HepG2 (cell line): ENCODE data around the gene GATAD2B. TPM values are rescaled to one million over a fixed set of nuclear protein-coding genes. Genes with fewer than 3 reads are reported as not detected.

Experiments
- ATAC-seq: fragments of 200-7000 bp; cut with Tn5 transposase; 3 replicates; pipeline ENCODE4 v1.9.1; 2020; ENCODE audit warnings: mild to moderate bottlenecking, moderate library complexity
- BruUV-seq: library from RNA; stranded (reverse); fragments of 400-500 nt; replicated peaks from 2 replicates; lab custom pipeline; 2021; lab: Mats Ljungman, UMichigan
- CTCF ChIA-PET: fragments of 300-600 bp; formaldehyde crosslinking; extraction: SDS; loops from one replicate; lab custom pipeline; 2021; ENCODE audit warnings: low total read pairs, inconsistent platforms, low intra/inter-chr PET ratio; lab: Yijun Ruan, JAX
- POLR2A ChIA-PET: fragments of 350-600 bp; sonication (Branson Sonifier 250); formaldehyde crosslinking; loops from one replicate; lab custom pipeline; 2020; ENCODE audit warnings: antibody characterized with exemption, inconsistent platforms; lab: Yijun Ruan, JAX
- DNase-seq: peaks from one replicate; pipeline ENCODE4 v3.0.0-alpha.2; 2015; ENCODE audit warnings: low spot score
- FAIRE-seq: peaks from 3 replicates; lab custom pipeline; 2011; peaks lifted over from hg19 to GRCh38; lab: Jason Lieb, UNC
- H2AFZ ChIP-seq: one replicate; pipeline ENCODE4 v1.6.1; 2011; ENCODE audit warnings: low read length, inconsistent platforms
- H3K27ac ChIP-seq: fragments of 300-600 bp; 3 replicates; pipeline ENCODE4 v1.8.0; 2011; ENCODE audit warnings: mixed run types, mild to moderate bottlenecking, mixed read lengths, low read length, inconsistent platforms; ENCODE audit not compliant: insufficient read depth; ENCODE audit errors: extremely low read length
- H3K27me3 ChIP-seq, 2 experiments: fragments of 200-600 bp in 1 of 2; 2 replicates in 1 of 2; 3 replicates in 1 of 2; pipeline versions ENCODE4 v1.6.0 to v1.8.0; 2011; ENCODE audit warnings: low read length in 2 of 2, mild to moderate bottlenecking in 2 of 2, moderate library complexity in 2 of 2, inconsistent platforms in 1 of 2; ENCODE audit not compliant: insufficient read depth in 2 of 2, control insufficient read depth in 1 of 2
- H3K36me3 ChIP-seq, 2 experiments: fragments of 200-600 bp in 1 of 2; replicated peaks in 1 of 2; 2 replicates in 1 of 2; 3 replicates in 1 of 2; pipeline versions ENCODE4 v1.5.1 to v1.8.0; 2011; ENCODE audit warnings: low read length in 2 of 2, inconsistent platforms in 1 of 2; ENCODE audit not compliant: insufficient read depth in 2 of 2, control insufficient read depth in 1 of 2
- H3K4me1 ChIP-seq: 2 replicates; pipeline ENCODE4 v1.5.1; 2012; ENCODE audit warnings: low read length, inconsistent platforms; ENCODE audit not compliant: insufficient read depth
- H3K4me2 ChIP-seq: 2 replicates; pipeline ENCODE4 v1.6.0; 2011; ENCODE audit warnings: low read depth, low read length, inconsistent platforms
- H3K4me3 ChIP-seq, 3 experiments: fragments of 200-600 bp in 1 of 3; sonication (generic), shearing (Covaris generic) in 1 of 3; replicated peaks in 1 of 3; 2 replicates each; pipeline ENCODE4 v1.5.1; 2011 to 2016; ENCODE audit warnings: low read length in 3 of 3, inconsistent platforms in 2 of 3, low read depth in 2 of 3, mild to moderate bottlenecking in 2 of 3, control low read depth in 1 of 3, mixed read lengths in 1 of 3; ENCODE audit not compliant: insufficient read depth in 1 of 3
- H3K79me2 ChIP-seq: one replicate; pipeline ENCODE4 v1.6.1; 2011; ENCODE audit warnings: low read length, inconsistent platforms; ENCODE audit not compliant: insufficient read depth
- H3K9ac ChIP-seq: 2 replicates; pipeline ENCODE4 v1.6.0; 2011; ENCODE audit warnings: mild to moderate bottlenecking, low read depth, low read length, inconsistent platforms; ENCODE audit not compliant: insufficient read depth
- H3K9me3 ChIP-seq: 2 replicates; pipeline ENCODE4 v1.5.1; 2012; ENCODE audit warnings: mild to moderate bottlenecking, low read length
- H4K20me1 ChIP-seq: 2 replicates; pipeline ENCODE4 v1.6.0; 2011; ENCODE audit warnings: inconsistent platforms, mild to moderate bottlenecking, low read length, moderate library complexity; ENCODE audit not compliant: insufficient read depth
- AFF4 ChIP-seq: sonication (generic); formaldehyde crosslinking; IDR thresholded peaks from 2 replicates; pipeline ENCODE4 v1.4.0; 2020; ENCODE audit warnings: missing genetic modification reagents
- GATA4 ChIP-seq: sonication (generic); IDR thresholded peaks from 2 replicates; pipeline ENCODE4 v1.6.1; 2016; ENCODE audit warnings: antibody characterized with exemption, low read depth, borderline replicate concordance
- GMEB2 ChIP-seq: IDR thresholded peaks from 2 replicates; pipeline ENCODE4 v1.6.1; 2016; ENCODE audit warnings: missing biosample characterization, missing genetic modification reagents, low read depth
- HNRNPH1 ChIP-seq: fragments of 200-400 bp; formaldehyde crosslinking; optimal IDR thresholded peaks from 2 replicates; pipeline ENCODE3; 2017; ENCODE audit warnings: mild to moderate bottlenecking, low read depth, low read length
- IKZF1 ChIP-seq: fragments of 450-650 bp; IDR thresholded peaks from 2 replicates; pipeline ENCODE4 v1.7.1; 2016
- JDP2 ChIP-seq: sonication (generic); formaldehyde crosslinking; IDR thresholded peaks from 2 replicates; pipeline ENCODE4 v1.8.1; 2022; ENCODE audit warnings: missing genetic modification reagents, borderline replicate concordance
- KAT7 ChIP-seq: IDR thresholded peaks from 2 replicates; pipeline ENCODE4 v1.6.1; 2018; ENCODE audit warnings: borderline replicate concordance, missing compliant biosample characterization
- NFKBIZ ChIP-seq: IDR thresholded peaks from 2 replicates; pipeline ENCODE4 v1.6.1; 2018; ENCODE audit warnings: missing genetic modification reagents, missing compliant biosample characterization
- PAX8 ChIP-seq: sonication (generic); formaldehyde crosslinking; IDR thresholded peaks from 2 replicates; pipeline ENCODE4 v1.8.0; 2022; ENCODE audit warnings: mild to moderate bottlenecking, missing genetic modification reagents, borderline replicate concordance
- PHF8 ChIP-seq: sonication (generic); formaldehyde crosslinking; IDR thresholded peaks from 2 replicates; pipeline ENCODE4 v1.5.0; 2020; ENCODE audit warnings: missing genetic modification reagents
- POLR2AphosphoS2 ChIP-seq: IDR thresholded peaks from 2 replicates; pipeline ENCODE4 v1.6.1; 2011; ENCODE audit warnings: low read depth, low read length, improper control_type of control experiment
- POLR2G ChIP-seq: fragments of 200-400 bp; formaldehyde crosslinking; IDR thresholded peaks from 2 replicates; pipeline ENCODE4 v1.6.1; 2018; ENCODE audit warnings: mild to moderate bottlenecking, low read depth, low read length, moderate library complexity
- SP140L ChIP-seq: sonication (generic); formaldehyde crosslinking; IDR thresholded peaks from 2 replicates; pipeline ENCODE4 v1.4.0; 2020; ENCODE audit warnings: missing genetic modification reagents, borderline replicate concordance
- ZBTB43 ChIP-seq: sonication (generic); formaldehyde crosslinking; conservative IDR thresholded peaks from 2 replicates; pipeline ENCODE4 v1.4.0; 2020; ENCODE audit warnings: missing genetic modification reagents
- ZNF280D ChIP-seq: sonication (generic); formaldehyde crosslinking; IDR thresholded peaks from 2 replicates; pipeline ENCODE4 v1.5.1; 2020; ENCODE audit warnings: mild to moderate bottlenecking, missing genetic modification reagents
- ZNF343 ChIP-seq: sonication (generic); formaldehyde crosslinking; IDR thresholded peaks from 2 replicates; pipeline ENCODE4 v1.4.0; 2020; ENCODE audit warnings: mild to moderate bottlenecking, missing genetic modification reagents
- WGBS: methylation state at CpG from one replicate; pipeline ENCODE4 v1.1.6; 2017; ENCODE audit warnings: low lambda C conversion rate; 5-methylcytosine and 5-hydroxymethylcytosine counted together
- in situ Hi-C: cut with HindIII; loops from 2 replicates; pipeline ENCODE4 v1.10.0; 2017; ENCODE audit warnings: low pct_unique_long_range_greater_than_20kb; ENCODE audit not compliant: extremely low pct_ligation_motif_present
- intact Hi-C: fragments of 100-400 bp; cut with micrococcal nuclease; formaldehyde crosslinking; loops from one replicate; pipeline ENCODE4 v1.10.0; 2022; ENCODE audit not compliant: unreplicated experiment
- polyA plus RNA-seq, 8 experiments: library from polyadenylated mRNA; depleted of rRNA in 3 of 8; stranded (reverse) in 7 of 8; unstranded in 1 of 8; fragments of >200 nt; fragmentation: Illumina TruSeq in 4 of 8; extraction: Trizol in 4 of 8; gene quantifications; 2 replicates each; pipeline versions ENCODE4 v1.2.1 to v1.2.3, GENCODE V29; 2011 to 2016; ENCODE audit warnings: low read depth in 4 of 8, missing spikeins in 1 of 8, mixed read lengths in 1 of 8; ENCODE audit not compliant: insufficient read depth in 1 of 8
- total RNA-seq, 5 experiments: library from RNA; depleted of rRNA; stranded (reverse); fragments of >200 nt; fragmentation: Illumina TruSeq; extraction: Trizol; gene quantifications; 2 replicates each; pipeline ENCODE4 v1.2.3, GENCODE V29; 2016; ENCODE audit warnings: low read depth in 1 of 5

GATAD2B gene
- total and polyA plus RNA-seq, 2 of the 13 experiments (the other 11 are each of a cell fraction or from before 2014, with no cell fraction given) = 3.2 to 5.2 TPM

GRCh38 chr1:153968408-153968807 is 45.6 kb upstream of the GATAD2B start:
- H3K4me3 ChIP-seq = peak overlapping the region; percentile 62 to 82 (median 72)
- in situ Hi-C loops = no loop called here
- CTCF ChIA-PET = no interaction called here
- intact Hi-C loops = loop anchor here (5.0 kb wide), 1 partner anchor 171 kb away; no protein-coding TSS in a partner anchor
- no peaks in the 10 kb centered on the region for H3K9me3 ChIP-seq
- H3K9ac ChIP-seq = peak overlapping the region; percentile 75
- no peaks in the 10 kb centered on the region for H4K20me1 ChIP-seq
- POLR2A ChIA-PET = interaction anchor here (1.4 to 10.0 kb wide), 4 partner anchors 9 to 200 kb away, joined by 4 to 209 read pairs (median 48); partner anchors contain the start of genes JTB, RAB13 and RPS27
- H3K4me1 ChIP-seq = peaks cover 29% of the 10 kb centered on the region
- H3K79me2 ChIP-seq = peaks cover 6% of the 10 kb centered on the region
- FAIRE-seq = no peak
- no peak overlapping the region for H2AFZ ChIP-seq
- no peak for TF ChIP-seq SP140L (CRISPR knock-in tag)
- TF ChIP-seq PAX8 (CRISPR knock-in tag) = no peak
- no peak for TF ChIP-seq POLR2AphosphoS2
- no peak for TF ChIP-seq GATA4
- no peak for TF ChIP-seq ZNF343 (CRISPR knock-in tag)
- TF ChIP-seq IKZF1 = no peak
- no peak for TF ChIP-seq POLR2G
- no peak for TF ChIP-seq ZBTB43 (CRISPR knock-in tag)
- TF ChIP-seq PHF8 (CRISPR knock-in tag) = no peak
- TF ChIP-seq JDP2 (CRISPR knock-in tag) = no peak
- no peak for TF ChIP-seq ZNF280D (CRISPR knock-in tag)
- TF ChIP-seq AFF4 (CRISPR knock-in tag) = no peak
- TF ChIP-seq NFKBIZ (CRISPR knock-in tag) = no peak
- no peak for TF ChIP-seq KAT7 (CRISPR knock-in tag)
- no peak for TF ChIP-seq HNRNPH1
- no peak for TF ChIP-seq GMEB2
- TF ChIP-seq, all 625 proteins: peak for 0
- ATAC-seq (no peak), DNase-seq (no peak)
- BruUV-seq = no TSS peak
- Histone ChIP-seq H3K4me2 (peak overlapping the region; percentile 98), H3K36me3 (peaks cover 0 to under 1% of the 10 kb centered on the region in 2 experiments; a peak in 1 of 5 replicates), H3K27ac (peak overlapping the region; percentile 83), H3K27me3 (no peaks in the 10 kb centered on the region)
- WGBS = 7% methylated on average over 9 of the region's 13 CpGs
